ENCODE results near the gene KLHL41.
"Not testable (repeated sequence)": the region's sequence is repeated elsewhere in the genome, so short reads cannot be mapped to it uniquely, and the experiment has no call there.

Gene KLHL41

DNA sequence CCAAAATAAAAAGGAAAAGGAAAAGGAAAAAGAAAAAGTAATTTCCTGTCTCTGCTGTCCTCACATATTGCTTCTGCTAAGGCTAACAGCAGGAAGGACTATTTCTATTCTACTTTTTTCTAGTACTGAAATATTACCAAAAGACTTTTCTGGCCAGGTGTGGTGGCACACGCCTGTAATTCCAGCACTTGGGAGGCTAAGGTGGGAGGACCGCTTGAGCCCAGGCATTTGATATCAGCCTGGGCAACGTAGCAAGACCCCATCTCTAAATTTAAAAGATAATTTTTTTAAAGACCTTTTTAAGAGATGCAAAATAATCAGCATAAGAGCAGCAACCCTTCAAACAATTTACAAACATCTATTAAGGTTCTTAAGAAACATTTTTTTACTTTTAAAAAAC lies 32.9 kb downstream of the KLHL41 start:
- H3K4me1 ChIP-seq (ENCODE audit: control insufficient read depth, insufficient read depth, low read length): no peaks in the 10 kb centered on the region
- no peaks in the 10 kb centered on the region for H3K9me3 ChIP-seq (ENCODE audit: control insufficient read depth, low read length)
- no peaks in the 10 kb centered on the region for H3K27me3 ChIP-seq (ENCODE audit: control insufficient read depth, insufficient read depth, low read length)
- H3K4me3 ChIP-seq (ENCODE audit: low read length): no peak overlapping the region
- no peak overlapping the region for H3K9ac ChIP-seq (ENCODE audit: low read length)
- peaks cover 5% of the 10 kb centered on the region for H3K36me3 ChIP-seq (ENCODE audit: control insufficient read depth, insufficient read depth, low read length)

DNA sequence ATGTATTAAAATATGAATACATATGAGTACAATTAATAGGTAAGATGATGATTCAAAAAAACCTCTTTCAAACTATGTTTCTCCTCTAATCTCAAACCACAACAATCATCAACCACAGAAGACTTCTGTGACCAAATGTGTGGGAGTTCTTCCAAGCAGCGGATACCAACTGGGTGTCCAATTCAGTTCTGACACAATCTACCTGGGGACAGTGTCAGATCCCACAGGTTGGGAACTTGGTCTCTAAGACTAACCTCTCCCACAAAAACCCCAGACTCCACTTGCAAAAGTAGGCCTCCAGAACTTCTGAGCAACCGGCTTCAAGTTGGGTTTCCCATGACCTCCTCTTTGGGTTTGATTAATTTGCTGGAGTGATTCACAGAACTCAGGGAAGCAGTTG lies 37.3 kb downstream of the KLHL41 start:
- no peak overlapping the region for H3K9ac ChIP-seq (ENCODE audit: low read length)
- no peaks in the 10 kb centered on the region for H3K4me1 ChIP-seq (ENCODE audit: control insufficient read depth, insufficient read depth, low read length)
- no peaks in the 10 kb centered on the region for H3K27me3 ChIP-seq (ENCODE audit: control insufficient read depth, insufficient read depth, low read length)
- peaks cover 5% of the 10 kb centered on the region for H3K36me3 ChIP-seq (ENCODE audit: control insufficient read depth, insufficient read depth, low read length)
- H3K9me3 ChIP-seq (ENCODE audit: control insufficient read depth, low read length): no peaks in the 10 kb centered on the region
- no peak overlapping the region for H3K4me3 ChIP-seq (ENCODE audit: low read length)

DNA sequence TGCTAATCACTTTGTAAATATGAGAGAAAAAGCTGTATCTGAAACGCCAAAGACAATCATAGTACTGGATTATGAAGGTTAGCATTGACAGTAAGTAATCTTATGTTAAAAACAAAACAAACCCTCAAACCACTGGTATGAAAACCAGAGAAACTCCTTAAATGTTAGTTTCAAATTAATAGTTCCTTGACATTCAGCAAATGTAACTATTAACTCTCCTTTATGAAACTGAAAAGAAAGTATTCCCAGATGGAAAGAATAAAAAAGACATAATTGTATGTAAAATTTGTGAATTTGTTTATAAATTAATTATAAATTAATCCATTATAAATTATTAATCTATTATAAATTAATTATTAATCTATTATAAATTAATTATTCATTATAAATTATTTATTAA lies 51.9 kb downstream of the KLHL41 start:
- no peaks in the 10 kb centered on the region for H3K36me3 ChIP-seq (ENCODE audit: control insufficient read depth, insufficient read depth, low read length)
- H3K9me3 ChIP-seq (ENCODE audit: control insufficient read depth, low read length): no peaks in the 10 kb centered on the region
- H3K4me1 ChIP-seq (ENCODE audit: control insufficient read depth, insufficient read depth, low read length): peaks cover 4% of the 10 kb centered on the region
- no peaks in the 10 kb centered on the region for H3K27me3 ChIP-seq (ENCODE audit: control insufficient read depth, insufficient read depth, low read length)
- H3K9ac ChIP-seq (ENCODE audit: low read length): no peak overlapping the region
- no peak overlapping the region for H3K4me3 ChIP-seq (ENCODE audit: low read length)

DNA sequence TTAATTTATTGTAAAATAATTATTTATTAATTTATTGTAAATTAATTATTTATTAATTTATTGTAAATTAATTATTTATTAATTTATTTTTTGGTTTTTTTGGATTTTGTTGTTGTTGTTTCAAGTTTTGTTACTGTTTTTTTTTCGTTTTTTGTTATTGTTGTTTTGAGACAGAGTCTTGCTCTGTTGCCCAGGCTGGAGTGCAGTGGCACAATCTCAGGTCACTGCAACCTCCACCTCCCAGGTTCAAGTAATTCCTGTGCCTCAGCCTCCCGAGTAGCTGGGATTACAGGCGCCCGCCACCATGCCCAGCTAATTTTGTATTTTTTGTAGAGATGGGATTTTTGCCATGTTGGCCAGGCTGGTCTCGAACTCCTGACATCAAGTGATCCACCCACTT lies 52.6 kb downstream of the KLHL41 start:
- H3K4me1 ChIP-seq (ENCODE audit: control insufficient read depth, insufficient read depth, low read length); H3K36me3 ChIP-seq (ENCODE audit: control insufficient read depth, insufficient read depth, low read length); H3K9ac ChIP-seq (ENCODE audit: low read length); H3K9me3 ChIP-seq (ENCODE audit: control insufficient read depth, low read length); H3K27me3 ChIP-seq (ENCODE audit: control insufficient read depth, insufficient read depth, low read length); H3K4me3 ChIP-seq (ENCODE audit: low read length): not testable (repeated sequence)

DNA sequence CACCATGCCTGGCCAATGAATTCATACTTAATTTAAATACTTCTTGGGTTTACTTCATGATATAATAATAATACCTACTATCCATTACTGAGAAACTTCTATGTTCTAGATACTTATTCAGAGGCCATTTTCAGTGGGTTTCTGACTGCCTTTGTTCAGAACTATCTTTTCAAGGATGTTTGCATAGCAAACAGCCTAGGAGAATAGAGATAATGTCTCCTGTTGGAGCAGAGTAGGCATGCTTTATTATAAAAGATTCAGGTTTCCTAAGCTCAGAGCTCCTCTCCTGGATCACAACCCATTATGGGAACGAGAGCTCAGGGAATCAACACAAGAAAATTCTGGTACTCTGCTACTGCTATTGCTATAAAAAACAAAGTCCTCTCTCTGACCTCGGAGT lies 53.0 kb downstream of the KLHL41 start:
- peaks cover 4% of the 10 kb centered on the region for H3K4me1 ChIP-seq (ENCODE audit: control insufficient read depth, insufficient read depth, low read length)
- H3K9me3 ChIP-seq (ENCODE audit: control insufficient read depth, low read length): no peaks in the 10 kb centered on the region
- no peak overlapping the region for H3K9ac ChIP-seq (ENCODE audit: low read length)
- no peaks in the 10 kb centered on the region for H3K36me3 ChIP-seq (ENCODE audit: control insufficient read depth, insufficient read depth, low read length)
- H3K4me3 ChIP-seq (ENCODE audit: low read length): no peak overlapping the region
- no peaks in the 10 kb centered on the region for H3K27me3 ChIP-seq (ENCODE audit: control insufficient read depth, insufficient read depth, low read length)

DNA sequence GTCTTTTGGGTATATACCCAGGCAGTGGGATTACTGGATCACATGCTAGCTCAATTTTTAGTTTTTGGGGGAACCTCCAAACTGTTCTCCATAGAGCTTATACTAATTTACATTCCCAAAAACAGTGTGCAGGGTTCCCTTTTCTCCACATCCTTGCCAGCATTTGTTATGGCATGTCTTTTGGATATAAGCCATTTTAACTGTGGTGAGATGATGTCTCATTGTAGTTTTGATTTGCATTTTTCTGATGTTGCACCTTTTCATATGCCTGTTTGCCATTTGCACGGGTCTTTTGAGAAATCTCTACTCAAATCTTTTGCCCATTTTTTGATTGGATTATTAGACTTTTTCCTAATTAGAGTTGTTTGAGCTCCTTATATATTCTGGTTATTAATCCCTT lies 56.2 kb downstream of the KLHL41 start:
- H3K4me1 ChIP-seq (ENCODE audit: control insufficient read depth, insufficient read depth, low read length): peaks cover 4% of the 10 kb centered on the region
- H3K36me3 ChIP-seq (ENCODE audit: control insufficient read depth, insufficient read depth, low read length): no peaks in the 10 kb centered on the region
- H3K27me3 ChIP-seq (ENCODE audit: control insufficient read depth, insufficient read depth, low read length): no peaks in the 10 kb centered on the region
- H3K9me3 ChIP-seq (ENCODE audit: control insufficient read depth, low read length): no peaks in the 10 kb centered on the region
- H3K9ac ChIP-seq (ENCODE audit: low read length): no peak overlapping the region
- H3K4me3 ChIP-seq (ENCODE audit: low read length): no peak overlapping the region

DNA sequence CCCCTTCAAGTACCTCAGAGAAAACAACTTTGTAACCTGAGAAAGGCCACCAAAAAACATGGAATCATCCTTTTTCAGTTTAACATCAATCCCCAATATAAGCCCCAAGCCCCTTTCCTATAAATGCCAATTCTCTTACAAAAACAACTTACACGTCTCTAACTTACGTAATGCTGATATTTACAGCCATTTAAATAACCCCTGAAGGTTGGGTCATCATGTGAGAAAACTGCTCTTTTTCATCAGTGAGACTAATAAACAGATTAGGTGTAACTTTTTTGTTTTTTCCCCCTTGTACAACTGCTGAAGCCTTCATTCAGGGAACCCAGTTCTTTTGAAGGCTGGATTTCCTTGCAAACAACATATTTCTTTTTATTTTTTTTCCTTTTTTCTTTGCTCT lies 60.4 kb downstream of the KLHL41 start:
- H3K27me3 ChIP-seq (ENCODE audit: control insufficient read depth, insufficient read depth, low read length): no peaks in the 10 kb centered on the region
- H3K9ac ChIP-seq (ENCODE audit: low read length): no peak overlapping the region
- H3K4me3 ChIP-seq (ENCODE audit: low read length): no peak overlapping the region
- no peaks in the 10 kb centered on the region for H3K36me3 ChIP-seq (ENCODE audit: control insufficient read depth, insufficient read depth, low read length)
- no peaks in the 10 kb centered on the region for H3K9me3 ChIP-seq (ENCODE audit: control insufficient read depth, low read length)
- no peaks in the 10 kb centered on the region for H3K4me1 ChIP-seq (ENCODE audit: control insufficient read depth, insufficient read depth, low read length)

DNA sequence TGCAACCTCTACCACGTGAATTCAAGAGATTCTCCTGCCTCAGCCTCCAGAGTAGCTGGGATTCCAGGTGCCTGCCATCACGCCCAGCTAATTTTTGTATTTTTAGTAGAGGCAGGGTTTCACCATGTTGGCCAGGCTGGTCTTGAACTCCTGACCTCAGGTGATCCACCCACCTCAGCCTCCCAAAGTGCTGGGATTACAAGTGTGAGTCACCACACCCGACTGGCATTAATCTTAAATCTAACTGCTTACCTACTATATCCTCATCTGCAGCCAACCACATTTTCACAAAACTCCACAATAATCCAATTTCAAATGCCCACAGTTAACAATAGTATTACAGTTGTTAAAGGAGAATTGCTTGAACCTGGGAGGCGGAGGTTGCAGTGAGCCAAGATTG lies 61.2 kb downstream of the KLHL41 start:
- H3K4me3 ChIP-seq (ENCODE audit: low read length); H3K9me3 ChIP-seq (ENCODE audit: control insufficient read depth, low read length); H3K36me3 ChIP-seq (ENCODE audit: control insufficient read depth, insufficient read depth, low read length); H3K9ac ChIP-seq (ENCODE audit: low read length); H3K27me3 ChIP-seq (ENCODE audit: control insufficient read depth, insufficient read depth, low read length); H3K4me1 ChIP-seq (ENCODE audit: control insufficient read depth, insufficient read depth, low read length): not testable (repeated sequence)

DNA sequence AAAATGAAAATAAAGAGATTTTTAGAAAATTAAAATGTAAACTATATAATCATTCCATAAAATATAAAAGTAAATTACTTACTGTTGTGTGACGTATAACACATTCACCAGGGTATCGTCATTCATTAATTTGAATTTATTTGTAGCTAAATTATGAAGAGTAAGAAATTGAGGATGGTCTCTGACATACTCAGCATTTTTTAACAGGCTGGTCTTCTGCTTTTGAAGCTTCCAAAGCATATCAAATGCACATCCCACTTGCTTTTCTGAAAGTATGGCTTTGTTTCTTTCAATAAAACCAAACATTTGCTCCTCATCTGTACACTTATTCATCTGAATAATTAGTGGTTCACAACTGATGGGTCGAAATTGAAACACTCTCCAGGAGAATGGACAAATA lies 62.1 kb downstream of the KLHL41 start:
- Histone ChIP-seq H3K4me1 (ENCODE audit: control insufficient read depth, insufficient read depth, low read length) (no peaks in the 10 kb centered on the region), H3K36me3 (ENCODE audit: control insufficient read depth, insufficient read depth, low read length) (no peaks in the 10 kb centered on the region), H3K27me3 (ENCODE audit: control insufficient read depth, insufficient read depth, low read length) (no peaks in the 10 kb centered on the region), H3K9ac (ENCODE audit: low read length) (no peak overlapping the region), H3K4me3 (ENCODE audit: low read length) (no peak overlapping the region), H3K9me3 (ENCODE audit: control insufficient read depth, low read length) (no peaks in the 10 kb centered on the region)

DNA sequence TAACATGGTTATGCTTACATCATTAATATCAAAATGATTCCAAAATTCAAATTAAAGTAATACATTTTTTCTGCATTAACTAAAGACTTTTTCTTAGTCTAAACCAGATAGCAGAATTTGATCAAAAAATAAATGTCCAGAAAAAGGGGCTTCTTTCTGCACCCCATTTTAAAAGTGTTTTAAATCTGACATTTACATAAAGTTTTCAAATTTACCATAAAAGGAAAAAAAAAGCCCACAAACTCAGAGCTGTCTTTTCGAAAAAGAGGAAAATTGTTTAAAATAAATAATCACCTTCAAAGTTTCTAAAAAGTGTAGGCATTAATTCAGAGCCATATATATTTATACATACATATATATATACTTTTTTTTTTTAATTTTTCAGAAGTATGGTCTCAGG lies 62.7 kb downstream of the KLHL41 start:
- no peak overlapping the region for H3K4me3 ChIP-seq (ENCODE audit: low read length)
- no peaks in the 10 kb centered on the region for H3K27me3 ChIP-seq (ENCODE audit: control insufficient read depth, insufficient read depth, low read length)
- H3K36me3 ChIP-seq (ENCODE audit: control insufficient read depth, insufficient read depth, low read length): no peaks in the 10 kb centered on the region
- no peaks in the 10 kb centered on the region for H3K4me1 ChIP-seq (ENCODE audit: control insufficient read depth, insufficient read depth, low read length)
- no peaks in the 10 kb centered on the region for H3K9me3 ChIP-seq (ENCODE audit: control insufficient read depth, low read length)
- H3K9ac ChIP-seq (ENCODE audit: low read length): no peak overlapping the region

DNA sequence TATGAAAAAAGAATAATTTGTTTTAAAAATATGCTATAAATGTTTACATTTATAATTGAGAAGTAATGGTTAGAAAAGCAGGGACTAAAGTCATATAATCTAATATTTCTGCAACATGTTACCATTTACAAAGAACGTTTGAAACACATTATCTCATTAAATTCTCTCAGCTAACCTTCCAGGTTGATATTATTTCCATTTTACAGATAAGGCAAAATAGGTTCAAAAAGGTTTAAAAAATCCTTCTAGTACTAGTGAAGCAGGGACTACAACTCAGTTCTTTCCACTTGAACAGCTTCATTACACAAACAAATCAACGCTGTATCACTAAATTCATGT lies 63.3 kb downstream of the KLHL41 start:
- no peaks in the 10 kb centered on the region for H3K9me3 ChIP-seq (ENCODE audit: control insufficient read depth, low read length)
- H3K27me3 ChIP-seq (ENCODE audit: control insufficient read depth, insufficient read depth, low read length): no peaks in the 10 kb centered on the region
- H3K36me3 ChIP-seq (ENCODE audit: control insufficient read depth, insufficient read depth, low read length): no peaks in the 10 kb centered on the region
- H3K4me1 ChIP-seq (ENCODE audit: control insufficient read depth, insufficient read depth, low read length): no peaks in the 10 kb centered on the region
- H3K9ac ChIP-seq (ENCODE audit: low read length): peak overlapping the region; percentile 68
- peak overlapping the region; percentile 26 for H3K4me3 ChIP-seq (ENCODE audit: low read length)

DNA sequence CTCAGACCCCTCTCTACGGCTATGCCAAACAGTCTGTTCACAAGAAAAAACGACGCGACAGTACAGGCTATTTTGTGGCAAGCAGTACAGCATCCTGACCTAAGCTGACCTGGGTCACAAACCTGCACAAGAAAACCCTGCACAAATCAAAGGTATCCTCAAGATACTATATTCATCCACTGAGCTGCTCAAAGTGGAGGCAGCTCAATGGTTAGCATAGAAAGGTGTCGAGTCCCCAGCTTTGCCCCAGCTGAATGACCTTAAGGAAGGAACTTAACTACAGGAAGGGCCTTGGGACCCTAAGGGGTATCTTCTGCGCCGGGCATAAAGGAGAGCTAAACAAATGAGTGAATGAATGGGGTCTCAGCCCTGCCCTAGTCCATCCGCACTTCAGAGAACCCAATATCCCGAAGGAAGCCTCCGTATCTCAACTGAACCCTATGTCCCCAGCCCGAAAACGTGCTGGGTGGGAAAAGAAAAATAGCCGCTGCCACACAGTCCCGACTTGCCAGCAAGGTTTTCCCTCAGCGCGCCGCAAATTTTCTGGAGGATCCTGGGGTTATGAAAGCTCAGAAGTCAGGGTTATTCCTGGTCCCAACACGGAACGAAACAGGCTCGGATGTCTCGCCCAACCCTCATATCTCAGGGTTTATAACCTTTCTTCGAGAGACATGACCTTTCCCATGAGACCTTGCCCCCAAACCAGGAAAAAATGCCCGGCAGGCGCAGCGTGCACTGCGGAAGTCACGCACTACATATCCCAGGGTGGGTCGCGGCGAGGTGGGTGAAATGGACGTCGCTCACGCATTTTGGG lies 63.9 kb downstream of the KLHL41 start, which contains the start of gene FASTKD1:
Gene FASTKD1, minus strand, starts transcription at position 706 of the 814 bp plus-strand sequence. CDS start 1,836 bp downstream, outside the sequence.
- H3K4me1 ChIP-seq (ENCODE audit: control insufficient read depth, insufficient read depth, low read length): no peaks in the 10 kb centered on the region
- H3K9me3 ChIP-seq (ENCODE audit: control insufficient read depth, low read length): no peaks in the 10 kb centered on the region
- H3K36me3 ChIP-seq (ENCODE audit: control insufficient read depth, insufficient read depth, low read length): no peaks in the 10 kb centered on the region
- peak within 1 kb of the TSS; percentile 26 for H3K4me3 ChIP-seq (ENCODE audit: low read length)
- H3K27me3 ChIP-seq (ENCODE audit: control insufficient read depth, insufficient read depth, low read length): no peaks in the 10 kb centered on the region
- H3K9ac ChIP-seq (ENCODE audit: low read length): peak within 1 kb of the TSS; percentile 68

DNA sequence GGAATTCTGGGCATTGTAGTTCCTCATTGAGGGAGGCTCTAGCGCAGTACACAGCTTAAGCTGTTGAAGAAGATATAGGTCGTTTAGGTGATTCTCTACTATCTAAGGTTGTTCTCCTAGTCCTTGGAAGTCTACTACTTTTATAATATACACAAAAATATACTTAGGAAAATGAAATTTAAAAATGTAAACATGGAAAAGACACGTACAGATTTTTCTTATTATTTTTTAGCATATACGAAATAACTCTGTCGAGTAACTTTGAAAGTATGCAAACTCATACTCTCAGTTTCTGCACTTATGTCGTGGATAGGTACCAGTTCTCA lies 64.4 kb downstream of the KLHL41 start:
- H3K9ac ChIP-seq (ENCODE audit: low read length): no peak overlapping the region
- H3K4me3 ChIP-seq (ENCODE audit: low read length): peak overlapping the region; percentile 26

More for the DNA sequence above, 64.4 kb downstream of the KLHL41 start:
- H3K4me1 ChIP-seq (ENCODE audit: control insufficient read depth, insufficient read depth, low read length): no peaks in the 10 kb centered on the region
- no peaks in the 10 kb centered on the region for H3K27me3 ChIP-seq (ENCODE audit: control insufficient read depth, insufficient read depth, low read length)
- H3K9me3 ChIP-seq (ENCODE audit: control insufficient read depth, low read length): no peaks in the 10 kb centered on the region
- no peaks in the 10 kb centered on the region for H3K36me3 ChIP-seq (ENCODE audit: control insufficient read depth, insufficient read depth, low read length)

All from mucosa of stomach (tissue), 1 donor.